Right lobe of liver (tissue), 6 donors: ENCODE data around the gene RAB32. TPM values are rescaled to one million over a fixed set of nuclear protein-coding genes. Genes with fewer than 3 reads are reported as not detected.

Source experiments
- ATAC-seq, 4 donors: fragments of 200-7000 bp; cut with Tn5 transposase; one replicate each; pipeline ENCODE4 v1.9.1; 2020; ENCODE audit warnings: mild to moderate bottlenecking in 4 of 4, moderate library complexity in 4 of 4
- DNase-seq, 3 donors: peaks; one replicate each; pipeline ENCODE4 v3.0.0-alpha.2; 2020
- H3K27ac ChIP-seq, 3 donors: fragments of 200-600 bp; one replicate each; pipeline ENCODE4 v1.8.0; 2022
- H3K27me3 ChIP-seq, 2 donors: fragments of 200-600 bp; one replicate each; pipeline ENCODE4 v1.8.0; 2022
- H3K36me3 ChIP-seq, 4 donors: fragments of 200-600 bp; sonication (generic) in 1 of 4; one replicate each; pipeline versions ENCODE4 v1.5.1 to v1.8.0; 2017 to 2022; ENCODE audit warnings: control low read depth in 1 of 4
- H3K4me1 ChIP-seq, 4 donors: fragments of 200-600 bp; sonication (generic) in 1 of 4; one replicate each; pipeline versions ENCODE4 v1.5.1 to v1.8.0; 2017 to 2022; ENCODE audit warnings: control low read depth in 1 of 4
- H3K4me3 ChIP-seq, 3 donors: fragments of 200-600 bp; one replicate each; pipeline ENCODE4 v1.8.0; 2022
- H3K9me3 ChIP-seq, 4 donors: fragments of 200-600 bp; sonication (generic) in 1 of 4; one replicate each; pipeline versions ENCODE4 v1.5.1 to v1.8.0; 2017 to 2022; ENCODE audit warnings: control low read depth in 1 of 4
- CTCF ChIP-seq, 4 donors: fragments of 200-600 bp in 3 of 4; fragments of 450-650 bp in 1 of 4; IDR thresholded peaks; one replicate each; pipeline versions ENCODE4 v1.5.1 to v1.8.0; 2016 to 2022; ENCODE audit warnings: antibody characterized with exemption in 4 of 4, mild to moderate bottlenecking in 2 of 4
- POLR2A ChIP-seq: fragments of 450-650 bp; IDR thresholded peaks from one replicate; pipeline ENCODE4 v1.6.1; 2017; ENCODE audit warnings: antibody characterized with exemption, mild to moderate bottlenecking
- WGBS: methylation state at CpG from one replicate; pipeline ENCODE4 v1.1.6; 2018; ENCODE audit warnings: low coverage, low lambda C conversion rate; ENCODE audit not compliant: insufficient coverage; ENCODE audit errors: missing lambda C conversion rate; 5-methylcytosine and 5-hydroxymethylcytosine counted together
- intact Hi-C, 2 donors: fragments of 100-400 bp; cut with DNase I; formaldehyde crosslinking; loops; one replicate each; pipeline versions ENCODE4 v1.11.2 to v1.14.1; 2022
- total RNA-seq, 6 experiments: library from RNA; depleted of rRNA in 2 of 6; stranded (reverse); fragments of >200 nt in 2 of 6; fragmentation: NEBNext Ultra II Directional in 3 of 6; extraction: Animal tissue kit (Norgen Biotek cat#: 25700) in 3 of 6; gene quantifications; one replicate each; pipeline versions ENCODE4 v1.1.0 to v1.2.4, GENCODE V29; 2016 to 2023
- donor health status: DM: no; HTN: yes; CAD: no.
- donor health status: DM: no; HTN: no; CAD: no.
- donor health status: DM: no; HTN: no; CAD: no.
- donor health status: DM: no; HTN: yes; CAD: no.
- donor health status: DM: no; HTN: yes; CAD: no.

Gene RAB32
- total RNA-seq, 6 experiments from 2014 or later, result 12.7 to 55.1 (median 29.2) TPM

- TF ChIP-seq CTCF (IDR thresholded peaks at IDR 0.05), result no peak
- TF ChIP-seq POLR2A, result no peak
- intact Hi-C loops, result no loop called here
- Histone ChIP-seq H3K4me3 (no peak overlapping the region), H3K4me1 (no peaks in the 10 kb centered on the region), H3K27me3 (no peaks in the 10 kb centered on the region), H3K27ac (no peak overlapping the region), H3K36me3 (no peaks in the 10 kb centered on the region), H3K9me3 (no peaks in the 10 kb centered on the region)
- DNase-seq (no peak), ATAC-seq (peak in 3 of 4 donors; percentile 34 to 55 (median 51))
- WGBS, result 54% methylated on average over 2 of the region's 2 CpGs
Measured at GRCh38 chr6:146593986-146594385, 50.4 kb downstream of the RAB32 start.

- Histone ChIP-seq H3K27ac (no peak overlapping the region), H3K9me3 (no peaks in the 10 kb centered on the region), H3K36me3 (no peaks in the 10 kb centered on the region), H3K4me1 (no peaks in the 10 kb centered on the region), H3K4me3 (no peak overlapping the region), H3K27me3 (no peaks in the 10 kb centered on the region)
- TF ChIP-seq CTCF (IDR thresholded peaks at IDR 0.05) (no peak), POLR2A (no peak)
- WGBS, result 75% methylated on average over 1 of the region's 1 CpG
- ATAC-seq (peak; percentile 48 to 62 (median 59)), DNase-seq (no peak)
- intact Hi-C loops, result no loop called here
Measured at GRCh38 chr6:146594495-146594894, 50.9 kb downstream of the RAB32 start.

GRCh38 chr6:146595972-146596731 is 52.5 kb downstream of the RAB32 start:
- Histone ChIP-seq H3K27ac (no peak overlapping the region), H3K9me3 (no peaks in the 10 kb centered on the region), H3K4me1 (no peaks in the 10 kb centered on the region), H3K4me3 (no peak overlapping the region), H3K36me3 (no peaks in the 10 kb centered on the region), H3K27me3 (no peaks in the 10 kb centered on the region)
- TF ChIP-seq CTCF (IDR thresholded peaks at IDR 0.05) (no peak), POLR2A (no peak)
- no peak for DNase-seq
- intact Hi-C loops, result no loop called here
- peak; percentile 39 to 58 (median 48) for ATAC-seq
- WGBS, result 0% methylated on average over 1 of the region's 2 CpGs

DNA sequence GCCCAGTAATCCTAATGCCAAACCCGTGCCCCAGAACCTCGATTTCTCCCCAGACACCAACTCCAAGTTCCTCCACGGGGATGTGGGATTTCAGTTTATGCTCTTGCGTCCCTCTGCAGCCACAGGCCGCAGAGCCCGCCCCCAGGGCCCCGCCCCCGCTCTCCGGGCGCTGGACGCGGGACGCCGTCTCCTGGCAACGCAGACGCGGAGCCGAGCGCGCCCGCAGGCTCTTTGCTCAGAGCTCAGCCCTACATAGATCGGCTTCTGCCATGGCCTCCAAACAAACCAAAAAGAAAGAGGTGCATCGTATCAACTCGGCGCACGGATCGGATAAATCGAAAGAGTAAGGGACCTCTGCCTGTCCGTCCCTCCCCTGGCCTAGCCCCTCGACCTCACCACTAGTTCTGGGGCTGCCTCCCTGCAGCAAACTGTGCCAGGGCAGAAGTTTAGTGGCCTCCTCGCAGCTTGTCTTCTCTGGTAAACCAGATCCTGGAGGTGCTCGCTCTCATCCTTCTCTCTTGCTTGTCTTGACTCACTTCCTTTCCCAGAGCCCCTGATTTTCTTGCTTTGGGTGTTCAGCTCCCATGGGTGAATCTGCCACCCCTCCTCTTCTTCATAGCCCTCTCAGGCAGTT is 55.3 kb downstream of the RAB32 start, which contains the start of gene ADGB:
TSS of gene ADGB (plus strand) at position 201 of the 634 bp plus-strand sequence. CDS start at position 270, 69 bp downstream.
- DNase-seq, result peak; percentile 62 to 75 (median 69)
- ATAC-seq, result peak; percentile 84 to 88 (median 86)
- Histone ChIP-seq H3K4me1 (no peaks in the 10 kb centered on the region), H3K27me3 (no peaks in the 10 kb centered on the region), H3K4me3 (peak within 1 kb of the TSS; percentile 22 to 41 (median 32)), H3K9me3 (no peaks in the 10 kb centered on the region), H3K36me3 (no peaks in the 10 kb centered on the region), H3K27ac (no peak within 1 kb of the TSS)
- intact Hi-C loops, result no loop called here
- 9% methylated on average over 8 of the region's 32 CpGs for WGBS
- TF ChIP-seq POLR2A, result no peak
- no peak for TF ChIP-seq CTCF (IDR thresholded peaks at IDR 0.05)
